ENCODE data around the gene TNFRSF18.

GRCh38 chr1:1253314-1253713, 46.9 kb upstream of the TNFRSF18 start:
- TF ChIP-seq POLR2A (IDR thresholded peaks at IDR 0.05) = no peak
- TF ChIP-seq, protein P1, sequence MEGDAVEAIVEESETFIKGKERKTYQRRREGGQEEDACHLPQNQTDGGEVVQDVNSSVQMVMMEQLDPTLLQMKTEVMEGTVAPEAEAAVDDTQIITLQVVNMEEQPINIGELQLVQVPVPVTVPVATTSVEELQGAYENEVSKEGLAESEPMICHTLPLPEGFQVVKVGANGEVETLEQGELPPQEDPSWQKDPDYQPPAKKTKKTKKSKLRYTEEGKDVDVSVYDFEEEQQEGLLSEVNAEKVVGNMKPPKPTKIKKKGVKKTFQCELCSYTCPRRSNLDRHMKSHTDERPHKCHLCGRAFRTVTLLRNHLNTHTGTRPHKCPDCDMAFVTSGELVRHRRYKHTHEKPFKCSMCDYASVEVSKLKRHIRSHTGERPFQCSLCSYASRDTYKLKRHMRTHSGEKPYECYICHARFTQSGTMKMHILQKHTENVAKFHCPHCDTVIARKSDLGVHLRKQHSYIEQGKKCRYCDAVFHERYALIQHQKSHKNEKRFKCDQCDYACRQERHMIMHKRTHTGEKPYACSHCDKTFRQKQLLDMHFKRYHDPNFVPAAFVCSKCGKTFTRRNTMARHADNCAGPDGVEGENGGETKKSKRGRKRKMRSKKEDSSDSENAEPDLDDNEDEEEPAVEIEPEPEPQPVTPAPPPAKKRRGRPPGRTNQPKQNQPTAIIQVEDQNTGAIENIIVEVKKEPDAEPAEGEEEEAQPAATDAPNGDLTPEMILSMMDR (IDR thresholded peaks at IDR 0.05) = no peak
